GOT3 (cell line): Measurements from ENCODE around the gene CDKL5.
A peak's percentile ranks its signal among the peaks of the same experiment; 100 is the strongest.
"Not testable (repeated sequence)": the region's sequence is repeated elsewhere in the genome, so short reads cannot be mapped to it uniquely, and the experiment has no call there.

Source experiments
- DNase-seq: peaks from one replicate; lab custom pipeline; 2025; ENCODE audit warnings: mixed read lengths; lab: John Stamatoyannopoulos, UW

CDKL5 gene

GRCh38 chrX:18425199-18426003 is at the start of gene CDKL5:
TSS of gene CDKL5 (plus strand) at chrX:18425608. CDS start at chrX:18507097, 81,489 bp downstream.
- peak; percentile 89 for DNase-seq

- DNase-seq: no peak
Observed at GRCh38 chrX:18377796-18378195, 47.6 kb upstream of the CDKL5 start.

- DNase-seq: no peak
Observed at GRCh38 chrX:18389966-18390365, 35.4 kb upstream of the CDKL5 start.

GRCh38 chrX:18390941-18391538 is 34.4 kb upstream of the CDKL5 start:
- DNase-seq: no peak

- DNase-seq: no peak
Observed at GRCh38 chrX:18394477-18394876, 30.9 kb upstream of the CDKL5 start.

- no peak for DNase-seq
Observed at GRCh38 chrX:18401848-18402213, 23.6 kb upstream of the CDKL5 start.

- no peak for DNase-seq
Observed at GRCh38 chrX:18406531-18407266, 18.7 kb upstream of the CDKL5 start.

DNA sequence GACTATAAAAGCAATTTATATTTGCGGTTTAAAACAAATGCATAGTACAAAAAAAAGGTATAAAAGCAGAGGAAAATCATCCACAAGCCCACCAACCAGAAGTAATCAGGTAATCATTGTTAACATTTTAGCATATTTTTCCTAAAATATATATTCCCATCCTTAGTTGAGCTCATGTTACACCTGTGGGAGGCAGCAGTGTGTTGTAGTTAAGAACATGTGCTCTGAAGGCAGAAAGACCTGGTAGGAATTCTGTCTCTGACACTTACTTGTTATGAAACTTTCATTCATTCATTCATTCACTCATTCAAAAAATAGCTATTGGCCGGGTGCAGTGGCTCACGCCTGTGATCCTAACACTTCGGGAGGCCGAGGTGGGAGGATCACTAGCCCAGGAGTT is 15.4 kb upstream of the CDKL5 start:
- DNase-seq: no peak

- DNase-seq: no peak
Observed at GRCh38 chrX:18415386-18415785, 10.0 kb upstream of the CDKL5 start.

- DNase-seq: peak; percentile 6
Observed at GRCh38 chrX:18422325-18422724, 3.1 kb upstream of the CDKL5 start.

DNA sequence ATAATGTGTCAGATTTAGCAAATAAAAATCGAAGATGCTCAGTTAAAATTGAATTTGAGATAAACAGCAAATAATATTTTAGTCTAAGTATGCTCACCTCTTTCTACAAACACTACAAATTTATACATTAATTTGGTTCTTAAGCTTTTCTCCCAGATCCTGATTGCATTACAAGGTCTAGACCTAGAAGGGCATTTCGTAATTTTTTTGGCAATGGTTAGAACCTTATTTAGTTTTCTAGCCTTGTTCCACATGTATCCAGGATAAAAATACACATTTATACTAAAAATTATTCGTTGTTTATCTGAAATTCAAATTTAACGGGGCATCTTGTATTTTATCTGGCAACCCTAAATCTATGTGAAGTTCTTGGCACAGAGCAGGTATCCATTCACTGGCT is 2.5 kb upstream of the CDKL5 start:
- DNase-seq: no peak

GRCh38 chrX:18424482-18425198 is 768 bp upstream of the CDKL5 start:
- no peak for DNase-seq

DNA sequence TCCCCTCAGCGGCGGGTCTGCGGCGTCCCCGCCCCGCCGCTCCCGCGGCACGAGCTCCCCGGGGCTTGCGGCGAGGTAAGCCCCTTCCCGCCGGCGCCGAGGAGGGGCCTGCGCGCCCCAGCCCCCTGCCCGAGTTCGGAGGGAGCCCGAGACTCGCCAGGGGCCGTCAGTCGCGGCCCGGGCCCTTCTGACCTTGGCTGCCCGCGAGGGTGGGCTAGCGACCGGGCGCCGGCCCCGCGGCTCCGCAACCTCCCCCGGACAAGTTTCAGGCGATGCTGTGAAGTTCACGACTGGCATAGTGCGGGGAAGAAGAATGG is 554 bp downstream of the CDKL5 start:
- no peak for DNase-seq

- DNase-seq: no peak
Observed at GRCh38 chrX:18428006-18428405, 2.6 kb downstream of the CDKL5 start.

GRCh38 chrX:18433288-18433687 is 7.9 kb downstream of the CDKL5 start:
- not testable (repeated sequence) for DNase-seq

GRCh38 chrX:18434896-18435295 is 9.5 kb downstream of the CDKL5 start:
- DNase-seq: no peak

GRCh38 chrX:18436017-18436416 is 10.6 kb downstream of the CDKL5 start:
- no peak for DNase-seq

DNA sequence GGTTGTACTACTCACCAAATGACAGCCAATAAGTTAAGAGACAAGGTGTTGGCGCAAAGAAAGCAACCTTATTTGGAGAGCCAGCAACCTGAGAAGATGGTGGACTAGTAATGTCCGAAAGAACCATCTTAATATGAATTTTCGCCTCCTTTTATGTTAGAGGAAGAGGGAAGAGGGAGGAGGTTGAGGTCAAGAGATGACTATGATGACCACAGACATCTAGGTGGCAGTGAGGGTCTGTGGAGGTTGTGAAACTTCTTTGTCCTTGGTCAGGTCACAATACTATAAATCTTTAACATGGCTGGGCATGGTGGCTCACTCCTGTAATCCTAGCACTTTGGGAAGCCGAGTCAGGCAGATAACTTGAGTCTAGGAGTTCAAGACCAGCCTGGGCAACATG is 15.4 kb downstream of the CDKL5 start:
- DNase-seq: no peak

DNA sequence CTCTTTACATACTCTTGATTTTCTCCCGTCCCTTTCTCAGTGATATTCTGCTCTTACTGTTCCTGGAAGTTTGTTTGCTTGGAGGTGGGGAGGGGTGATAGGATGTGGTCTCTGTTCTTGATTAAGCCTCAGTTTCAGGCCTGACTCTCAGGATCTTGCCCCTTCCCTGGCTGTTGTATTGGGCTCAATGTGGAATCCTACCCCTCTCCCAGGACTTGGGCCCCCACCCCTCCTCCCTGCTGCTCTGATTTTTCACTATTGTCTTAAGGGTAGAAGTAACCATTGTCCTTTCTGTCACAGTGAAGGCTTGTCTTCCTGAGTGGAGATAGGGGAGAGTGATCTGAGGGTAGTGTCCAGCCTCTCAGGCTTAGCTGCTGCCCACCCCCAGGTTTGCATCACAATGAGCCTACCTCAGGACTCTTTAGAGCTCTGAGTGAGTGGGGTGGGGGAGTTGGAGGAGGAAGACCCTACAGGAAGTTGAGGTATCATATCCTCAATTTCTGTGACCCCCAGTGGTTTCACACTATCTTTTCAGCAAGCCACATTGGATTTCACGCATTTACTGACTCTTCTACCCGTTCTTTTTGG is 16.5 kb downstream of the CDKL5 start:
- DNase-seq: no peak

DNA sequence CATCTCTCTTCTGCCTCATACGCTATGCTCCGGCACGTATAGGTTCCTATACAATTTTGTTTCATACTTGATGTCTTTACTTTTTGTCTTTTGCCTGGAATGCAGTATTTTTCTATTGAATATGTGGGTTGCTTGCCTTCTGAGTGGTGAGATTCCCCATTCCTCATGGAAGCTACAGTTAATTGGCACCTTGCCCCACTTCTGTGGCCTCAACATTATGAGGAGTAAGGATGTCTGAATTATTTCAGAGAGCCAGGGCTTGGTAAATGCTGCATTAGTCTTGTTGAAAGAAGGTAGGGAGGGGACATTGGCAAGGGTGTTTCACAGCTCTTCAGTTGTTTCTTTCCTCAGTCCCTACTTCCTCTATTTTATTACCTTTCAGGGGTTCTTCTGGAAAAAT is 23.0 kb downstream of the CDKL5 start:
- DNase-seq: no peak

GRCh38 chrX:18449236-18449635 is 23.8 kb downstream of the CDKL5 start:
- DNase-seq: no peak

- DNase-seq: no peak
Observed at GRCh38 chrX:18455384-18455783, 30.0 kb downstream of the CDKL5 start.
